Left ventricle myocardium inferior (tissue), 1 donor: ENCODE results near the gene MS4A4E. TPM values are rescaled to one million over a fixed set of nuclear protein-coding genes. Genes with fewer than 3 reads are reported as not detected.
"Not testable (repeated sequence)": the region's sequence is repeated elsewhere in the genome, so short reads cannot be mapped to it uniquely, and the experiment has no call there.

Source experiments
- DNase-seq: peaks from one replicate; pipeline ENCODE4 v3.0.0-alpha.2; 2020
- H3K27ac ChIP-seq: fragments of 200-600 bp; replicated peaks from 2 replicates; pipeline ENCODE4 v1.8.0; 2021
- H3K27me3 ChIP-seq: fragments of 200-600 bp; 2 replicates; pipeline ENCODE4 v1.8.0; 2021; ENCODE audit warnings: low read depth
- H3K36me3 ChIP-seq: fragments of 200-600 bp; 2 replicates; pipeline ENCODE4 v1.8.0; 2021
- H3K4me1 ChIP-seq: fragments of 200-600 bp; 2 replicates; pipeline ENCODE4 v1.8.0; 2021
- H3K4me3 ChIP-seq: fragments of 200-600 bp; 2 replicates; pipeline ENCODE4 v1.8.0; 2021; ENCODE audit warnings: mild to moderate bottlenecking, moderate library complexity
- H3K9me3 ChIP-seq: fragments of 200-600 bp; replicated peaks from 2 replicates; pipeline ENCODE4 v1.8.0; 2021
- intact Hi-C: fragments of 100-400 bp; cut with micrococcal nuclease; formaldehyde crosslinking; loops from one replicate; pipeline ENCODE4 v1.11.0; 2022
- total RNA-seq: library from RNA; stranded (reverse); fragmentation: NEBNext Ultra II Directional; extraction: Animal tissue kit (Norgen Biotek cat#: 25700); gene quantifications from one replicate; pipeline ENCODE4 v1.2.1, GENCODE V29; 2021
- TF ChIP-seq, protein P1 (sequence below): fragments of 200-600 bp; IDR thresholded peaks from 2 replicates; pipeline ENCODE4 v1.8.0; 2021; ENCODE audit warnings: antibody characterized with exemption, mild to moderate bottlenecking, borderline replicate concordance
- donor health status: DM: no; HTN: yes; CAD: no; lungs with severe emphysema.

MS4A4E gene
- total RNA-seq, 1 donor from 2014 or later = 0.93 TPM

DNA sequence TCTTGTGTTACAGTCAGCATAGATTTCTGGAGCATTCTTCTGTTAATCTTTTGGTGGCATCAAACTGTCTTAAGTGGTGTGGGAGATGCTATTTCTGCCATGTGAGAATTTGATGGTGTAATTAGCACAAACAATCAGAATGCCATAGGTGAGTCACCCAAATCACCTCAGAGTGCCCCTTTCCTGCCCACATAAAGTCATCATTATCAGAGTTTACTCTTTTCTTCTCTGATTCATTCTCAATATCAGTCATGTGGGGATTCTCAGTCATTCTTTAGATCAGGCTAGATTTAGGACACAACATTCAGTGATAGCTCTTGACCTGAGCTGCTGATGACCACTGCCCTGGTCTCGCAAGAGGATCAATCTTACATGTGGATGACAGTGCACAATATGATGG, 36.3 kb downstream of the MS4A4E start:
- no peaks in the 10 kb centered on the region for H3K9me3 ChIP-seq
- TF ChIP-seq, protein P1, sequence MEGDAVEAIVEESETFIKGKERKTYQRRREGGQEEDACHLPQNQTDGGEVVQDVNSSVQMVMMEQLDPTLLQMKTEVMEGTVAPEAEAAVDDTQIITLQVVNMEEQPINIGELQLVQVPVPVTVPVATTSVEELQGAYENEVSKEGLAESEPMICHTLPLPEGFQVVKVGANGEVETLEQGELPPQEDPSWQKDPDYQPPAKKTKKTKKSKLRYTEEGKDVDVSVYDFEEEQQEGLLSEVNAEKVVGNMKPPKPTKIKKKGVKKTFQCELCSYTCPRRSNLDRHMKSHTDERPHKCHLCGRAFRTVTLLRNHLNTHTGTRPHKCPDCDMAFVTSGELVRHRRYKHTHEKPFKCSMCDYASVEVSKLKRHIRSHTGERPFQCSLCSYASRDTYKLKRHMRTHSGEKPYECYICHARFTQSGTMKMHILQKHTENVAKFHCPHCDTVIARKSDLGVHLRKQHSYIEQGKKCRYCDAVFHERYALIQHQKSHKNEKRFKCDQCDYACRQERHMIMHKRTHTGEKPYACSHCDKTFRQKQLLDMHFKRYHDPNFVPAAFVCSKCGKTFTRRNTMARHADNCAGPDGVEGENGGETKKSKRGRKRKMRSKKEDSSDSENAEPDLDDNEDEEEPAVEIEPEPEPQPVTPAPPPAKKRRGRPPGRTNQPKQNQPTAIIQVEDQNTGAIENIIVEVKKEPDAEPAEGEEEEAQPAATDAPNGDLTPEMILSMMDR = no peak
- no peaks in the 10 kb centered on the region for H3K4me1 ChIP-seq
- intact Hi-C loops = no loop called here
- no peaks in the 10 kb centered on the region for H3K36me3 ChIP-seq
- no peaks in the 10 kb centered on the region for H3K27me3 ChIP-seq
- no peak overlapping the region for H3K4me3 ChIP-seq
- H3K27ac ChIP-seq = no peak overlapping the region
- no peak for DNase-seq

DNA sequence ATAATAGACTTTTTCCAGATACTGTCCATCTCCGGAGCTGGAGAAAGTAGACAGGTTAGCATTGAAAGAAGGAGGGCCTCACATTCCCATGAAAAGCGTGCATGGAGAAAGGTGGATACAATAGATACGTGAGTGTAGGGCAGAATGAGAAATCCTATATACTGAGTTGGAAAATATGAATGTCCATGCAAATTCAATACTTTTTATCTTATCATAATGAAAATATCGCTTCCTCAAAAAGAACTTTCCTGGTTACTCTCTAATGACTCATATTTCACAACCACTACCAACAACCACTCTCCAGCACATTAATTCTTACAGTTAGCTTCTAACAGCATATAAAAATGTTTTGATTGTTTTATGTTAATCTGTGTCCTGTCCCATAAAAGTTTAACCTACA, 38.0 kb downstream of the MS4A4E start:
- Histone ChIP-seq H3K4me3 (no peak overlapping the region), H3K9me3 (no peaks in the 10 kb centered on the region), H3K4me1 (no peaks in the 10 kb centered on the region), H3K27me3 (no peaks in the 10 kb centered on the region), H3K27ac (no peak overlapping the region), H3K36me3 (no peaks in the 10 kb centered on the region)
- no peak for DNase-seq
- intact Hi-C loops = no loop called here
- TF ChIP-seq, protein P1 = no peak

DNA sequence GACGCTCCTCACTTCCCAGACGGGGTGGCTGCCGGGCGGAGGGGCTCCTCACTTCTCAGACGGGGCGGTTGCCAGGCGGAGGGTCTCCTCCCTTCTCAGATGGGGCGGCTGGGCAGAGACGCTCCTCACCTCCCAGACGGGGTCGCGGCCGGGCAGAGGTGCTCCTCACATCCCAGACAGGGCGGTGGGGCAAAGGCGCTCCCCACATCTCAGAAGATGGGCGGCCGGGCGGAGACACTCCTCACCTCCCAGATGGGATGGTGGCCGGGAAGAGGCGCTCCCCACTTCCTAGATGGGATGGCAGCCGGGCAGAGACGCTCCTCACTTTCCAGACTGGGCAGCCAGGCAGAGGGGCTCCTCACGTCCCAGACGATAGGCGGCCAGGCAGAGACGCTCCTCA, 41.6 kb downstream of the MS4A4E start:
- DNase-seq, H3K36me3 ChIP-seq, H3K27me3 ChIP-seq, H3K27ac ChIP-seq, H3K9me3 ChIP-seq, H3K4me1 ChIP-seq, H3K4me3 ChIP-seq, intact Hi-C loops: not testable (repeated sequence)

DNA sequence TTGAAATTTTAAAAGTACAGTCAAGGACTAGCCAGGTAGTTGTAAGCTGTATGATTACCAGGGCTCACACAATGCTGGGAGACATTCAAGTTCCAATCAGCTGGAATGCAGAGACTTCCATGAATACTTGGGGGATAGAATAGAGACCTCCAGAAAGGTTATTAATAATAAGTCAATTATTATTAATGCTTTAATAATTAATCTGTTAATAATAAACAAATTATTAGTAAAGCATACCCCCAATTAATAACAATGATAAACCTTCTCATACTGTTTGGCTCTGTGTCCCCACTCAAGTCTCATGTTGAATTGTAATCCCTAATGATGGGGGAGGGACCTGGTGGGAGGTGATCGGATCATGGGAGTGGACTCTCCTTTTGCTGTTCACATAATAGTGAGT, 45.5 kb downstream of the MS4A4E start:
- Histone ChIP-seq H3K4me1 (peaks cover 4% of the 10 kb centered on the region), H3K27me3 (no peaks in the 10 kb centered on the region), H3K36me3 (no peaks in the 10 kb centered on the region), H3K4me3 (no peak overlapping the region), H3K27ac (no peak overlapping the region), H3K9me3 (no peaks in the 10 kb centered on the region)
- no peak for DNase-seq
- TF ChIP-seq, protein P1 = no peak
- intact Hi-C loops = no loop called here

DNA sequence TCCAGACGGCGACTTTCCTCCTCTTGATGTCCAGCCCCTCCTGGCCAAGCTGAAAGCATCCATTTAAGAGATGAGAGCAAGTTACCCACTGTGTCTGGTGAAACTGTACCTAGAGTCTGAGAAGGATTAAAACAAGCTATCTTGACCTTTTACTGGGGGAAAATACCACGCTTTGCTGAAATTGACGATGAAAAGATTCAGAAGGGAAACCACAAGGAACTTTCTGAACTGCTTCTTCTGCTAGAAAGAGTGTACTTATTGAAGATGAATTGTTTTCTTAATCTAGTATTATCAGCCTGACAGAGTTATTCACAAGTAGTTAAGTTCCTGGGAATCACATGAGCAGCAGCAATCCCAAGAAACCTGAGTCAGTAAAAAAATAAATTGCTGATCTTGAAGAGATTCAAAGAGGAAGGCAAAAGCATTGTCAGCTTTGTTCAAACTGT, 47.0 kb downstream of the MS4A4E start:
- Histone ChIP-seq H3K27ac (peak overlapping the region; percentile 47), H3K9me3 (no peaks in the 10 kb centered on the region), H3K36me3 (no peaks in the 10 kb centered on the region), H3K4me1 (peaks cover 4% of the 10 kb centered on the region), H3K27me3 (no peaks in the 10 kb centered on the region), H3K4me3 (no peak overlapping the region)
- no peak for DNase-seq
- TF ChIP-seq, protein P1 = no peak
- intact Hi-C loops = no loop called here

DNA sequence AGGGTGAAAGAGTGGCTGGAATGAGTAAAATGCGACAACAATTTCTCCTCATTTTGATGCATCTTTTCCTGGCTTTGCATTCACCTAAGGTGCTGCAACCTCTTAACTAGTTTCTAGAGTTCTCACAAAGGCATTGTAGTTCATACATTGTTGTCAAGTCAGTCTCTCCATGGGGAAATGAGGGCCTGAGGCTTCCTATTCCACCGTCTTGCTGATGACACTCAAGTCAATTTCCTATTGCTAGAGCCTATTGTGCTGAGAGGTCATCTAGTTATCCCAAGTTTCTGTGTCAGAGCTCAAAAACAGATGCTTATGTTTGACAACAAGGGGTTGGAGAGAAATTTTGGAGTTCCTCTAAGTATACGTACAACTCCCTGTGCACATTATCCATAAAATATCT, 48.4 kb downstream of the MS4A4E start:
- H3K27me3 ChIP-seq = no peaks in the 10 kb centered on the region
- DNase-seq = no peak
- no peaks in the 10 kb centered on the region for H3K36me3 ChIP-seq
- peak overlapping the region; percentile 38 for H3K27ac ChIP-seq
- H3K4me1 ChIP-seq = peaks cover 4% of the 10 kb centered on the region
- no peak overlapping the region for H3K4me3 ChIP-seq
- no peaks in the 10 kb centered on the region for H3K9me3 ChIP-seq
- intact Hi-C loops = no loop called here
- TF ChIP-seq, protein P1 = no peak
